ENCODE results near the gene EFNA5. TPM values are rescaled to one million over a fixed set of nuclear protein-coding genes. Genes with fewer than 3 reads are reported as not detected.

Gene EFNA5
- total and polyA plus RNA-seq, 4 donors = 0.14 to 0.93 (median 0.54) TPM

DNA sequence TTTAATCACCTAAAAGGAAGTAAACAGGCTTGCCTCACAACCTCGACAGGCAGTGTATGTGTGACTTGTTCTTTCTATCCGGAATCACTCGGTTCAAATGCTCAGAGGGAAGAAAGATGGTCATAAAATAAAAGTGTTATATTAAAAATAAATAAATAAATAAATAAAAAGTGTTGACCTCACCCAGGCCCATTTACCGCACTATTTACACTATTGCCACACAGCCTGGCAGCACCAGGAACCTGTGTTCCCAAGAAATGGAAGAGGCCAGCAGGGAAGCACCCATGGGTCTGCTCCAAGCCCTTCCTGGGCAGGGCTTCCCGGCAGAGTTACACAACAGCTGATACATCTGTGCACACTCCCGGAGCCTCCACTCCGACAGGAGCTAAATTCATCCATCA is 127.9 kb downstream of the EFNA5 start (continued):
- TF ChIP-seq REST (IDR thresholded peaks at IDR 0.05) = peak; percentile 47

DNA sequence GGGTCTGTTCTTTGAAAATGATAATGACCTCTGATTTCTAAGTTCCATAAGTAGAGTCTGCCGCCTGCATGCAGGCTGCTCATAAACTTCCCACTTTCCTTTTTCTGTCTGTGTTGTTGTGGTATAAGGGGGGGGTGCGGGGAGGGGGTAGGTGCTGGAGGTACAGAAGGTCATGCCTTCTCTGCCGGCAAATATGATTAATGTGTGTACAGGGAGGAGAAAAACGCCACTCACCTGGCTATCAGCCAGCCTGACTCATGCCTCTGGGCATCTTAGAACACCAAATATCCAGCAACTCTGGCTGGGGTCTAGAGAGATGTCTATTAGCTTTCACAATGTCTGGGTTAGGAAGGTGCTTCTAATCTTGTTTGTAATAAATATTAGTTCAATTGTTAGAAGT is 128.3 kb downstream of the EFNA5 start:
- H3K4me3 ChIP-seq (ENCODE audit: low read depth in 1 of 3, low read length in 3 of 3) = peak overlapping the region in 1 of 3 donors; percentile 12
- H3K27me3 ChIP-seq (ENCODE audit: control insufficient read depth in 4 of 4, insufficient read depth in 4 of 4, low read length in 3 of 4) = no peaks in the 10 kb centered on the region
- WGBS = 24% methylated on average over 4 of the region's 4 CpGs
- no peak for DNase-seq (ENCODE audit: low spot score)
- H3K9me3 ChIP-seq (ENCODE audit: control insufficient read depth in 4 of 4, low read length in 3 of 4) = no peaks in the 10 kb centered on the region
- no peaks in the 10 kb centered on the region for H3K36me3 ChIP-seq (ENCODE audit: control insufficient read depth in 4 of 4, insufficient read depth in 3 of 4, low read depth in 1 of 4, low read length in 3 of 4)
- H3K4me1 ChIP-seq (ENCODE audit: control insufficient read depth in 4 of 4, insufficient read depth in 4 of 4, low read length in 3 of 4) = peaks cover 0 to 12% (median 4%) of the 10 kb centered on the region in 4 donors
- no peak overlapping the region for H3K9ac ChIP-seq (ENCODE audit: low read depth in 1 of 2, low read length in 2 of 2)
- peak overlapping the region; percentile 44 to 66 for H3K27ac ChIP-seq (ENCODE audit: low read depth in 1 of 2, low read length in 2 of 2)
- TF ChIP-seq NR2F2 (IDR thresholded peaks at IDR 0.05) (peak; percentile 67), HNF4G (IDR thresholded peaks at IDR 0.05) (no peak), RAD21 (IDR thresholded peaks at IDR 0.05) (no peak)

- no peak for DNase-seq (ENCODE audit: low spot score)
- 96% methylated on average over 1 of the region's 1 CpG for WGBS
- peaks cover 0 to 12% (median 4%) of the 10 kb centered on the region in 4 donors for H3K4me1 ChIP-seq (ENCODE audit: control insufficient read depth in 4 of 4, insufficient read depth in 4 of 4, low read length in 3 of 4)
- TF ChIP-seq, protein P1, sequence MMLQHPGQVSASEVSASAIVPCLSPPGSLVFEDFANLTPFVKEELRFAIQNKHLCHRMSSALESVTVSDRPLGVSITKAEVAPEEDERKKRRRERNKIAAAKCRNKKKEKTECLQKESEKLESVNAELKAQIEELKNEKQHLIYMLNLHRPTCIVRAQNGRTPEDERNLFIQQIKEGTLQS (IDR thresholded peaks at IDR 0.05) = no peak
- no peak for TF ChIP-seq REST (IDR thresholded peaks at IDR 0.05)
- no peak for TF ChIP-seq ZBTB33 (IDR thresholded peaks at IDR 0.05)
- no peak for TF ChIP-seq EGR1 (IDR thresholded peaks at IDR 0.05; ENCODE audit: low read depth in 2 of 2)
- no peak for TF ChIP-seq CTCF (IDR thresholded peaks at IDR 0.05; ENCODE audit: low read depth, low read length, missing input control)
- no peak for TF ChIP-seq FOXA1 (IDR thresholded peaks at IDR 0.05)
- TF ChIP-seq HNF4G (IDR thresholded peaks at IDR 0.05) = no peak
- no peak for TF ChIP-seq RAD21 (IDR thresholded peaks at IDR 0.05)
- TF ChIP-seq TAF1 (conservative IDR thresholded peaks at IDR 0.05) = no peak
- TF ChIP-seq HNF4A (conservative IDR thresholded peaks at IDR 0.05) = no peak
- TF ChIP-seq JUND (IDR thresholded peaks at IDR 0.05) = no peak
- TF ChIP-seq YY1 (IDR thresholded peaks at IDR 0.05) = no peak
- TF ChIP-seq GABPA (IDR thresholded peaks at IDR 0.05 in 1 of 2, conservative IDR thresholded peaks at IDR 0.05 in 1 of 2) = no peak
- no peak for TF ChIP-seq FOXA2 (IDR thresholded peaks at IDR 0.05)
- no peak for TF ChIP-seq NR2F2 (IDR thresholded peaks at IDR 0.05)
- no peak for TF ChIP-seq RXRA (IDR thresholded peaks at IDR 0.05)
- no peak for TF ChIP-seq SP1 (IDR thresholded peaks at IDR 0.05)
- no peak overlapping the region for H3K27ac ChIP-seq (ENCODE audit: low read depth in 1 of 2, low read length in 2 of 2)
- H3K9me3 ChIP-seq (ENCODE audit: control insufficient read depth in 4 of 4, low read length in 3 of 4) = no peaks in the 10 kb centered on the region
- H3K4me3 ChIP-seq (ENCODE audit: low read depth in 1 of 3, low read length in 3 of 3) = no peak overlapping the region
- H3K9ac ChIP-seq (ENCODE audit: low read depth in 1 of 2, low read length in 2 of 2) = no peak overlapping the region
- no peaks in the 10 kb centered on the region for H3K27me3 ChIP-seq (ENCODE audit: control insufficient read depth in 4 of 4, insufficient read depth in 4 of 4, low read length in 3 of 4)
- H3K36me3 ChIP-seq (ENCODE audit: control insufficient read depth in 4 of 4, insufficient read depth in 3 of 4, low read depth in 1 of 4, low read length in 3 of 4) = no peaks in the 10 kb centered on the region
Observed at GRCh38 chr5:107541400-107541799, 129.3 kb downstream of the EFNA5 start.

Measured in liver (tissue), 9 donors.